ENCODE results near the gene PEX19.

The PEX19 gene

DNA sequence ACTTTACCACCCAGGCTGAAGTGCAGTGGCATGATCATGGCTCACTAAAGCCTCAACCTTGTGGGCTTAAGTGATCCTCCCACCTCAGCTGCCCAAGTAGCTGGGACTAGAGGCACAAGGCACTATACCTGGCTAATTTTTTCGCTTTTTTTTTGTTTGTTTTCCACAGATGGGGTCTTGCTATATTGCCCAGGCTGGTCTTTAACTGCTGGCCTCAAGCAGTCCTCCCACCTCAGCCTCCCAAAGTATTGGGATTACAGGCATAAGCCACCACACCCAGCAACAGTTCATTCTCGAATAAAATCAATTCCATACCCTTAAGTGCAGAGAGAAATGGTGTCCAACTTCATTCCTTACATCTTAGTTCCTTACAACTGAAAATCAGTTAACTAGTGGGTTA lies 47.4 kb downstream of the PEX19 start:
- no peak for DNase-seq

DNA sequence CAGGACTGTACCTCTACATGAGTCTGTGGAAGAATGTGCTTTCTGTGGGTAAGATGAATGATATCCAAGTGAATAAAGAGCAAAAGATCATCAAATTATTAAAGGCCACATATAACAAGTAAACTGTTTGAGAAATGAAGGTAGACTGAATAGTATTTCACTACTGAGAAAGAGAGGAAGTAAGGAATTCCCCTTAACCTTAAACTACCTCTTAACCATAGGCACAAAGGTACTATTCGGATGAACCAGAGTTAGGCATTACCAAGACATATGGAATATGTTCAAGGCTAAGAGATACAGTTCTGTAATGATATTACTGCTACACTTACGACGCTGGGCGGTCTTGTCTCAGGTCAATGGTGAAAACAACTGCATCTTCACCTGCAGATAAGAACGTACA lies 48.1 kb downstream of the PEX19 start:
- DNase-seq, result no peak

DNA sequence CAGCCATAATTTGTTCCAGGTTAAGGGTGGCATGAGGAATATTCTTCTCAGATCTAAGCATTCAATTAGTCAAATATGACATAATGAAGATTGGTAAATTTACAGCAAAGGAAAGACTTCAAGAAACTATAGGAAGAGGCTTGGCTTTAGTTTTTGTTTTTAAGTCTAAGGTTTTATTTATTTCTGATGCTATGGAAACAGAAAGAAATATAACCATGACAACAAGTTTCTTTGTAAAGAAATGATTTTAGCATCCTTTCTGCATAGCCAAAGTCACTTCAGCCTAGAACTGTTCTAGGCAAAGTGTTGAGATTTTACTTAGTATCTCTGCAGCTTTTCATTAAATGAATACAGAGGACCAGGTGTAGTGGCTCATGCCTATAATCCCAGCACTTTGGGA lies 52.0 kb downstream of the PEX19 start:
- no peak for DNase-seq

DNA sequence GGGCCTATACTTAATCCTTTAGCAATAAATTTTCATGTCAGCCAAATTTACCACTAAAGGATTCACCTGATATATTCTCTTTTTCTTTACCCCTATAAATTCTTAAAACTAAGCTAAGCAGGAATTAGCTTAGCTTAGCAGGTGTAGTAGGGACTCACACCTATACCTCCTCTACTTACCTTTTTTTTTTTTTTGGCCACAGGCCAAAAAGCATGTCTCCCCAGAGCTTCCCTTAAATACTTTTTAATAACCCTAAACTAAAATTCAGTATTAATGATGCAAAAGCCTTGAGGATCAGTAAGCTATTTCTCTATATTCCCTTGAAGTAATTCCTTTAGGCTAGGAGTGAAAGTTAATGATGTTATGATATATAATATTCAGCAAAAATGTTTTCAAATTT lies 56.5 kb downstream of the PEX19 start:
- no peak for DNase-seq

DNA sequence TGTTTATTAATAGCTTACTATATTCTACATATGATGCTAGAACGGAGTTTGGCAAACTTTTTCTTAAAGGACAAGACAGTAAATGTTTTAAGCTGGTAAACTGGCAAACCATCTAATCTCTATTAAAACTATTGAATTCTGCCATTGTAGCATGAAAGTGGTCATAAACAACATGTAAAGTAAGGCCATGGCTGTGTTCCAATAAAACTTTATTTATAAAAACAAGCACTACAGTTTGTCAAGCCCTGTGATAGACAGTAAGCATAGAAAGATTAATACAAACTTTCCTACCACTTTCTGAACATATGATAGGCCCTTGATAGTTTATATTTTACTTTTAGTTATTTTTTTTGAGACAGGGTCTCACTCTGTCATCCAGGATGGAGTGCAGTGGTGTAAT lies 57.4 kb downstream of the PEX19 start:
- no peak for DNase-seq

DNA sequence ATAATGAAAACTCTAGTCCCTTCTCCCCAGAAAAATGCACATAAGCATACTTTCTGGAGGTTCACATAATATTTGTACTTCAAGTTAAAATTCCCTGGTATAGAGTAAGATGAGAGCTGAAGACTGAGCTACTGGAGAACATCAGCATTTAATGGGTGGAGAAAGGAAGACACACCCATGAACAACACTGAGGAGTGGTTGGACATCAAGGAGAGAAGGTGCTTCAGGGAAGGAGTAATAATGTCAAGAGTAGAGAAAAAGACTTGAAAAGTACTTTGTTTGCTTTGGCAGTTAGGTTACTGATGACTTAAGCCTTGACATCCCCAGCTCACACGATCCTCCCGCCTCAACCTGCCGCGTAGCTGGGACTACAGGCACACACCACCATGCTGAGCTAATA lies 57.9 kb downstream of the PEX19 start:
- DNase-seq, result no peak

Data from NCI-H69 (cell line).